ENCODE data around the gene MUC3A. TPM values are rescaled to one million over a fixed set of nuclear protein-coding genes. Genes with fewer than 3 reads are reported as not detected.

Gene MUC3A
- total and polyA plus RNA-seq, 4 donors: 0.25 to 2.9 (median 0.87) TPM

- peaks cover 2 to 14% (median 3%) of the 10 kb centered on the region in 4 donors for H3K27me3 ChIP-seq (ENCODE audit: control insufficient read depth in 4 of 4, insufficient read depth in 4 of 4, low read length in 3 of 4)
- H3K9me3 ChIP-seq (ENCODE audit: control insufficient read depth in 4 of 4, low read length in 3 of 4): no peaks in the 10 kb centered on the region
- H3K9ac ChIP-seq (ENCODE audit: low read depth in 1 of 2, low read length in 2 of 2): no peak overlapping the region
- peaks cover 2 to 9% (median 6%) of the 10 kb centered on the region in 4 donors for H3K4me1 ChIP-seq (ENCODE audit: control insufficient read depth in 4 of 4, insufficient read depth in 4 of 4, low read length in 3 of 4)
- H3K27ac ChIP-seq (ENCODE audit: low read depth in 1 of 2, low read length in 2 of 2): no peak overlapping the region
- TF ChIP-seq HNF4G (IDR thresholded peaks at IDR 0.05): no peak
- no peak for TF ChIP-seq REST (IDR thresholded peaks at IDR 0.05)
- TF ChIP-seq HNF4A (conservative IDR thresholded peaks at IDR 0.05): no peak
- TF ChIP-seq MAX (IDR thresholded peaks at IDR 0.05): no peak
- TF ChIP-seq FOXA1 (IDR thresholded peaks at IDR 0.05): no peak
- TF ChIP-seq TAF1 (conservative IDR thresholded peaks at IDR 0.05): no peak
- no peak for TF ChIP-seq CTCF (IDR thresholded peaks at IDR 0.05; ENCODE audit: low read depth, low read length, missing input control)
- no peak for TF ChIP-seq RAD21 (IDR thresholded peaks at IDR 0.05)
- TF ChIP-seq ZBTB33 (IDR thresholded peaks at IDR 0.05): no peak
- no peak for TF ChIP-seq GABPA (IDR thresholded peaks at IDR 0.05 in 1 of 2, conservative IDR thresholded peaks at IDR 0.05 in 1 of 2)
- no peak for TF ChIP-seq EGR1 (IDR thresholded peaks at IDR 0.05; ENCODE audit: low read depth in 2 of 2)
- no peak for TF ChIP-seq YY1 (IDR thresholded peaks at IDR 0.05)
- TF ChIP-seq JUND (IDR thresholded peaks at IDR 0.05): no peak
- TF ChIP-seq RXRA (IDR thresholded peaks at IDR 0.05): no peak
- no peak for TF ChIP-seq NR2F2 (IDR thresholded peaks at IDR 0.05)
- TF ChIP-seq ATF3 (IDR thresholded peaks at IDR 0.05): no peak
- no peak for TF ChIP-seq SP1 (IDR thresholded peaks at IDR 0.05)
- TF ChIP-seq FOXA2 (IDR thresholded peaks at IDR 0.05): no peak
- H3K36me3 ChIP-seq (ENCODE audit: control insufficient read depth in 4 of 4, insufficient read depth in 3 of 4, low read depth in 1 of 4, low read length in 3 of 4): peaks cover 0 to 5% (median 2%) of the 10 kb centered on the region in 4 donors
- no peak for DNase-seq (ENCODE audit: low spot score)
- H3K4me3 ChIP-seq (ENCODE audit: low read depth in 1 of 3, low read length in 3 of 3): no peak overlapping the region
- 82% methylated on average over 8 of the region's 8 CpGs for WGBS
Observed at GRCh38 chr7:100963874-100964273, 14.5 kb downstream of the MUC3A start.
